ENCODE data around the gene ZNF438. TPM values are rescaled to one million over a fixed set of nuclear protein-coding genes. Genes with fewer than 3 reads are reported as not detected.

The ZNF438 gene
- total and polyA plus RNA-seq, 2 of the 8 experiments (the other 6 are each of a cell fraction or from before 2014, with no cell fraction given): 0.95 to 1.7 TPM

DNA sequence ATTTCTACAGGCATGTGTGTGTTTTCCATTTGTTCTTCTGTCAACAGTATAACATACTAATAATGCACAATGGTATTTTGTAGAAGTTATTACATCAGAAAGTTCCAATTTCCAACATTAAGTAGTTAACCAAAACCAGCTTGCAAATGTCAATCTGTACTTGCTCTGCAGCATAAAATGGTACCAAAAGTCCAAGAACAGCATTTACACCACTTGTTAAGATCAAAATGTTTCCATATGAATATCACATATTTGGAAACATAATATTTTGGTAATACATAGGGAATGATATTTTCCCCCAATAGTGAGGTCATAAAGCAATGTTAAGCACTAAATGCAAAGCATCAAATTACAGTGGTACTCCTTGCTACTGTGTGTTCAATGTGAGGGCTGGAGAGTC lies 162.1 kb downstream of the ZNF438 start:
- H3K14ac ChIP-seq (ENCODE audit: insufficient read length): no peak overlapping the region
- DNase-seq (ENCODE audit: low read depth in 1 of 2, low spot score in 2 of 2) (no peak), FAIRE-seq (no peak)
- H2AK5ac ChIP-seq (ENCODE audit: low read depth, low read length): no peak overlapping the region
- H2AFZ ChIP-seq (ENCODE audit: low read length): no peak overlapping the region
- no peak overlapping the region for H4K8ac ChIP-seq (ENCODE audit: extremely low read depth, insufficient read depth, low read length)
- no peak overlapping the region for H2BK20ac ChIP-seq (ENCODE audit: low read length)
- no peak overlapping the region for H2BK120ac ChIP-seq (replicated peaks; ENCODE audit: low read depth, low read length)
- H3K79me1 ChIP-seq (ENCODE audit: low read depth, low read length): no peaks in the 10 kb centered on the region
- H2BK12ac ChIP-seq (ENCODE audit: low read depth, low read length): no peak overlapping the region
- H3K27me3 ChIP-seq (replicated peaks in 1 of 4; ENCODE audit: control insufficient read depth in 3 of 4, extremely low read depth in 1 of 4, insufficient read depth in 3 of 4, low read length in 3 of 4): no peaks in the 10 kb centered on the region
- H4K91ac ChIP-seq (replicated peaks; ENCODE audit: insufficient read length, low read length): no peak overlapping the region
- H3K18ac ChIP-seq (ENCODE audit: extremely low read depth, low read length): no peak overlapping the region
- H2BK5ac ChIP-seq (ENCODE audit: low read depth, low read length): no peak overlapping the region
- H3K4ac ChIP-seq (replicated peaks; ENCODE audit: insufficient read length, low read depth, low read length): no peak overlapping the region
- no peak overlapping the region for H3K4me2 ChIP-seq (ENCODE audit: insufficient read depth in 1 of 2, low read depth in 2 of 2, low read length in 2 of 2)
- no peaks in the 10 kb centered on the region for H3K4me1 ChIP-seq (replicated peaks in 1 of 4; ENCODE audit: control insufficient read depth in 3 of 4, insufficient read depth in 4 of 4, low read length in 3 of 4)
- H3K9me3 ChIP-seq (ENCODE audit: insufficient read depth in 2 of 2, low read depth in 1 of 2, low read length in 1 of 2): no peaks in the 10 kb centered on the region
- ChIA-PET CTCF (ENCODE audit: partially characterized antibody) (interaction anchor here (1.4 kb wide), 1 partner anchor 21 kb away, joined by 3 read pairs; no protein-coding TSS in a partner anchor), POLR2A (ENCODE audit: partially characterized antibody) (no interaction called here)
- H3K4me3 ChIP-seq (ENCODE audit: extremely low read depth in 1 of 4, insufficient read depth in 2 of 4, low read depth in 3 of 4, low read length in 4 of 4): no peak overlapping the region
- H4K20me1 ChIP-seq (replicated peaks in 1 of 2; ENCODE audit: control insufficient read depth in 1 of 2, insufficient read depth in 2 of 2, low read length in 2 of 2): no peaks in the 10 kb centered on the region
- no peak for TF ChIP-seq KDM4A (IDR thresholded peaks at IDR 0.05; ENCODE audit: low read depth, low read length, severe bottlenecking)
- TF ChIP-seq SIN3A (conservative IDR thresholded peaks at IDR 0.05 in 1 of 2, IDR thresholded peaks at IDR 0.05 in 1 of 2; ENCODE audit: low read depth in 1 of 2, low read length in 2 of 2): no peak
- no peak for TF ChIP-seq RXRA (IDR thresholded peaks at IDR 0.05; ENCODE audit: insufficient read depth, low read depth, low read length)
- TF ChIP-seq, protein P1, sequence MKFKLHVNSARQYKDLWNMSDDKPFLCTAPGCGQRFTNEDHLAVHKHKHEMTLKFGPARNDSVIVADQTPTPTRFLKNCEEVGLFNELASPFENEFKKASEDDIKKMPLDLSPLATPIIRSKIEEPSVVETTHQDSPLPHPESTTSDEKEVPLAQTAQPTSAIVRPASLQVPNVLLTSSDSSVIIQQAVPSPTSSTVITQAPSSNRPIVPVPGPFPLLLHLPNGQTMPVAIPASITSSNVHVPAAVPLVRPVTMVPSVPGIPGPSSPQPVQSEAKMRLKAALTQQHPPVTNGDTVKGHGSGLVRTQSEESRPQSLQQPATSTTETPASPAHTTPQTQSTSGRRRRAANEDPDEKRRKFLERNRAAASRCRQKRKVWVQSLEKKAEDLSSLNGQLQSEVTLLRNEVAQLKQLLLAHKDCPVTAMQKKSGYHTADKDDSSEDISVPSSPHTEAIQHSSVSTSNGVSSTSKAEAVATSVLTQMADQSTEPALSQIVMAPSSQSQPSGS (IDR thresholded peaks at IDR 0.05; ENCODE audit: low read length): no peak
- TF ChIP-seq GABPA (IDR thresholded peaks at IDR 0.05; ENCODE audit: borderline replicate concordance, insufficient read depth, low read length): no peak
- TF ChIP-seq TEAD4 (IDR thresholded peaks at IDR 0.05; ENCODE audit: low read depth, low read length): no peak
- no peak for TF ChIP-seq TBP (IDR thresholded peaks at IDR 0.05; ENCODE audit: low read depth, low read length)
- no peak for TF ChIP-seq POU5F1 (IDR thresholded peaks at IDR 0.05; ENCODE audit: low read depth, low read length)
- TF ChIP-seq CREB1 (IDR thresholded peaks at IDR 0.05): no peak
- TF ChIP-seq BACH1 (IDR thresholded peaks at IDR 0.05; ENCODE audit: low read length): no peak
- TF ChIP-seq RAD21 (IDR thresholded peaks at IDR 0.05 in 1 of 2, conservative IDR thresholded peaks at IDR 0.05 in 1 of 2; ENCODE audit: low read depth in 2 of 2, low read length in 2 of 2): no peak
- TF ChIP-seq, protein P2, sequence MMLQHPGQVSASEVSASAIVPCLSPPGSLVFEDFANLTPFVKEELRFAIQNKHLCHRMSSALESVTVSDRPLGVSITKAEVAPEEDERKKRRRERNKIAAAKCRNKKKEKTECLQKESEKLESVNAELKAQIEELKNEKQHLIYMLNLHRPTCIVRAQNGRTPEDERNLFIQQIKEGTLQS (IDR thresholded peaks at IDR 0.05; ENCODE audit: insufficient read depth, low read depth, low read length): no peak
- H3K56ac ChIP-seq (replicated peaks; ENCODE audit: insufficient read length, low read depth, low read length): no peak overlapping the region
- H2BK15ac ChIP-seq (ENCODE audit: low read length): no peak overlapping the region
- H3K23me2 ChIP-seq (ENCODE audit: low read depth, low read length): no peaks in the 10 kb centered on the region
- H3K9ac ChIP-seq (replicated peaks in 1 of 4; ENCODE audit: extremely low read depth in 1 of 4, low read depth in 3 of 4, low read length in 3 of 4): no peak overlapping the region
- H3K27ac ChIP-seq (ENCODE audit: low read depth, low read length): no peak overlapping the region
- no peak overlapping the region for H3K23ac ChIP-seq (ENCODE audit: insufficient read length)
- no peak overlapping the region for H4K5ac ChIP-seq (ENCODE audit: insufficient read length, low read depth, low read length)
- no peaks in the 10 kb centered on the region; a peak in 1 of 8 replicates for H3K36me3 ChIP-seq (ENCODE audit: control insufficient read depth in 2 of 4, insufficient read depth in 4 of 4, low read length in 3 of 4)
- no peaks in the 10 kb centered on the region for H3K79me2 ChIP-seq (ENCODE audit: control insufficient read depth in 1 of 2, insufficient read depth in 2 of 2, low read length in 2 of 2)
